DOHH2 (cell line): Measurements from ENCODE around the gene PRRX1.

ENCODE experiments used
- CTCF ChIP-seq: fragments of 200-600 bp; sonication (generic); IDR thresholded peaks from one replicate; pipeline ENCODE4 v1.5.1; 2014; ENCODE audit warnings: antibody characterized with exemption, mild to moderate bottlenecking, low read depth, low read length; ENCODE audit not compliant: poor library complexity, severe bottlenecking
- EZH2phosphoT487 ChIP-seq: fragments of 200-600 bp; sonication (generic); IDR thresholded peaks from 2 replicates; pipeline ENCODE4 v1.6.1; 2017; ENCODE audit warnings: borderline replicate concordance, mild to moderate bottlenecking, antibody characterized with exemption, low read length, moderate library complexity, mixed read lengths

GRCh38 chr1:170725326-170725725, 61.4 kb downstream of the PRRX1 start:
- TF ChIP-seq CTCF = no peak
- no peak for TF ChIP-seq EZH2phosphoT487
